Testis (tissue), 3 donors: ENCODE results near the gene STAT6. TPM values are rescaled to one million over a fixed set of nuclear protein-coding genes. Genes with fewer than 3 reads are reported as not detected.
A peak's percentile ranks its signal among the peaks of the same experiment; 100 is the strongest.

Experiments used
- DNase-seq: peaks from one replicate; pipeline ENCODE4 v3.0.0-alpha.2; 2019
- H3K27ac ChIP-seq, 2 donors: fragments of 200-600 bp; sonication (generic); one replicate each; pipeline ENCODE4 v1.5.1; 2019
- H3K27me3 ChIP-seq: fragments of 200-600 bp; sonication (generic); one replicate; pipeline ENCODE4 v1.5.1; 2019
- H3K36me3 ChIP-seq: fragments of 200-600 bp; sonication (generic); one replicate; pipeline ENCODE4 v1.5.1; 2017; ENCODE audit warnings: low read depth; ENCODE audit errors: missing control alignments
- H3K4me1 ChIP-seq: fragments of 200-600 bp; sonication (generic); one replicate; pipeline ENCODE4 v1.5.1; 2019
- H3K4me3 ChIP-seq, 2 donors: fragments of 200-600 bp; sonication (generic); one replicate each; pipeline ENCODE4 v1.5.1; 2017 to 2019
- H3K9me3 ChIP-seq: fragments of 200-600 bp; sonication (generic); one replicate; pipeline ENCODE4 v1.5.1; 2017
- POLR2A ChIP-seq: fragments of 450-650 bp; IDR thresholded peaks from one replicate; pipeline ENCODE4 v1.6.1; 2017; ENCODE audit warnings: antibody characterized with exemption, mild to moderate bottlenecking, moderate library complexity
- WGBS, 2 donors: methylation state at CpG; one replicate each; pipeline ENCODE4 v1.1.5; 2018; 5-methylcytosine and 5-hydroxymethylcytosine counted together
- intact Hi-C: fragments of 100-400 bp; cut with DNase I; formaldehyde crosslinking; loops from one replicate; pipeline ENCODE4 v1.15.1; 2023; ENCODE audit warnings: low total_unique reads
- polyA plus RNA-seq: library from polyadenylated mRNA; stranded (reverse); fragments of 350-450 nt; fragmentation: Illumina TruSeq; extraction: RNeasy Lipid Tissue Mini Kit (QIAGEN cat#74804); gene quantifications from one replicate; pipeline ENCODE4 v1.2.3, GENCODE V29; 2014; ENCODE audit warnings: low read depth, low replicate concordance; ENCODE audit not compliant: insufficient read depth
- total RNA-seq, 2 donors: library from RNA; depleted of rRNA; stranded (reverse); fragments of >200 nt; gene quantifications; one replicate each; pipeline ENCODE4 v1.2.3, GENCODE V29; 2016
- TF ChIP-seq, protein P1 (sequence below), 3 experiments: fragments of 450-650 bp in 2 of 3; fragments of 200-600 bp in 1 of 3; sonication (generic) in 1 of 3; IDR thresholded peaks; one replicate each; pipeline ENCODE4 v1.5.1; 2016 to 2019; ENCODE audit warnings: antibody characterized with exemption in 3 of 3, mild to moderate bottlenecking in 2 of 3, moderate library complexity in 1 of 3

The STAT6 gene
- total and polyA plus RNA-seq, 3 donors from 2014 or later = 53.2 to 81.5 (median 66.2) TPM

DNA sequence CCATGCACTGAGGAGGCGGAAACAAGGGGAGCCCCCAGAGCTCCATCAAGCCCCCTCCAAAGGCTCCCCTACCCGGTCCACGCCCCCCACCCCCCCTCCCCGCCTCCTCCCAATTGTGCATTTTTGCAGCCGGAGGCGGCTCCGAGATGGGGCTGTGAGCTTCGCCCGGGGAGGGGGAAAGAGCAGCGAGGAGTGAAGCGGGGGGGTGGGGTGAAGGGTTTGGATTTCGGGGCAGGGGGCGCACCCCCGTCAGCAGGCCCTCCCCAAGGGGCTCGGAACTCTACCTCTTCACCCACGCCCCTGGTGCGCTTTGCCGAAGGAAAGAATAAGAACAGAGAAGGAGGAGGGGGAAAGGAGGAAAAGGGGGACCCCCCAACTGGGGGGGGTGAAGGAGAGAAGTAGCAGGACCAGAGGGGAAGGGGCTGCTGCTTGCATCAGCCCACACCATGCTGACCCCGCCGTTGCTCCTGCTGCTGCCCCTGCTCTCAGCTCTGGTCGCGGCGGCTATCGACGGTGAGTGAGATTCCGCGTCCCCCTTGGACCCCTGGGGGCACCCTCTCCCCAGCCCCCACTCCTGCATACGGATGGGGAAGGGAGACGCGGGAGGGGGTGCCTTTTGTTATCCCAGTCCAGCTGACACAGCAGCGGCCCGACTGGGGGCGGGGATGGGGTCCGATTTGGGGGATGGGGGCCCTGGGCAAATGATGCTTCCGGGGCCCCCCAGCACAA lies 17.5 kb upstream of the STAT6 start:
- Histone ChIP-seq H3K4me1 (peaks cover 47% of the 10 kb centered on the region), H3K27me3 (no peaks in the 10 kb centered on the region), H3K9me3 (no peaks in the 10 kb centered on the region), H3K4me3 (peak overlapping the region; percentile 65 to 92), H3K27ac (peak overlapping the region; percentile 98 to 99), H3K36me3 (no peaks in the 10 kb centered on the region)
- intact Hi-C loops = no loop called here
- no peak for DNase-seq
- WGBS, 2 donors = 0 to 3% methylated on average over 15 to 34 of the region's 35 CpGs
- TF ChIP-seq POLR2A = no peak
- TF ChIP-seq, protein P1, sequence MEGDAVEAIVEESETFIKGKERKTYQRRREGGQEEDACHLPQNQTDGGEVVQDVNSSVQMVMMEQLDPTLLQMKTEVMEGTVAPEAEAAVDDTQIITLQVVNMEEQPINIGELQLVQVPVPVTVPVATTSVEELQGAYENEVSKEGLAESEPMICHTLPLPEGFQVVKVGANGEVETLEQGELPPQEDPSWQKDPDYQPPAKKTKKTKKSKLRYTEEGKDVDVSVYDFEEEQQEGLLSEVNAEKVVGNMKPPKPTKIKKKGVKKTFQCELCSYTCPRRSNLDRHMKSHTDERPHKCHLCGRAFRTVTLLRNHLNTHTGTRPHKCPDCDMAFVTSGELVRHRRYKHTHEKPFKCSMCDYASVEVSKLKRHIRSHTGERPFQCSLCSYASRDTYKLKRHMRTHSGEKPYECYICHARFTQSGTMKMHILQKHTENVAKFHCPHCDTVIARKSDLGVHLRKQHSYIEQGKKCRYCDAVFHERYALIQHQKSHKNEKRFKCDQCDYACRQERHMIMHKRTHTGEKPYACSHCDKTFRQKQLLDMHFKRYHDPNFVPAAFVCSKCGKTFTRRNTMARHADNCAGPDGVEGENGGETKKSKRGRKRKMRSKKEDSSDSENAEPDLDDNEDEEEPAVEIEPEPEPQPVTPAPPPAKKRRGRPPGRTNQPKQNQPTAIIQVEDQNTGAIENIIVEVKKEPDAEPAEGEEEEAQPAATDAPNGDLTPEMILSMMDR (IDR thresholded peaks at IDR 0.05) = no peak

DNA sequence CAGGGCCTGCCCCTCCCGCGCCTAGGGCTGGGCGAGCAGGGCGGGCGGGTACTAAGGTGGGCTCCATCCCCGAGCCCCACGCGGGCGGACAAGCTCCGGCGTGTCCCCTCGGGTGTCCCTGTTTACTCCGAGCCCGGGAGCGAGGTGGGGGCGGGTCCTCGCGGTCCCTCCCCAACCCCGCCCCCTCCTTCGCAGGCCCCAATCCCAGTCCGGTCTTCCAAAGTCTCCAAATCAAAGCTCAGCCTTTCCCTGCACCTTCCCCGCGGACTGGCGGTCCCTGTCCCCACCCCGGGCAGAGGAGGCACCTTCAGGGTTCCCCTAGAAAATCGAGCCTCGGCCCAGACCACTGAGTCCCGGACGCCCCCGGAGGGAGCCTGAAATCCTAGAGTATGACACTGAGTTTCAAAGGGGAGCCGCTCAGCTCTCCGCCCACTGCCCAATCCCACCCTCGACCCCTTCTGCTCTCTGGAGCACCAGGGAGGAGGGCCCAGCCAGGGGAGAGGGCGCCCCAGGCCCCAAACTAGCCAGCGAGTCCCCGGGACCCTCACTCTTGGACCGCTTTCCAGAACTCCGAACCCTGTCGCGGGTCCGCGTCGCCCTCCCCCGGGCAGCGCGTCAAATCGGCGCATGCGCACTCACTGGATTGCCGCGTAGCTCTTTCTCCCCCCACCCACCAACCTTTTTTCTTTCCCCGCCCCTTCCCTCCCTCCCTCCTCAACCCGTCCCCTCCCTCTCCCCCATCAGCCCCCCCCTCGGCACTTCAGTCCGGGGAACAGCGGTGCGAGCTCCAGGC lies 16.8 kb upstream of the STAT6 start, which contains the start of gene LRP1:
TSS of gene LRP1 (plus strand) at position 758 of the 793 bp plus-strand sequence. CDS start 482 bp downstream, outside the sequence.
- WGBS, 2 donors = 1 to 2% methylated on average over 39 to 56 of the region's 57 CpGs
- DNase-seq = peak; percentile 89
- Histone ChIP-seq H3K27me3 (no peaks in the 10 kb centered on the region), H3K4me1 (peaks cover 41% of the 10 kb centered on the region), H3K36me3 (no peaks in the 10 kb centered on the region), H3K9me3 (no peaks in the 10 kb centered on the region), H3K4me3 (peak within 1 kb of the TSS; percentile 65 to 92), H3K27ac (peak within 1 kb of the TSS; percentile 98 to 99)
- intact Hi-C loops = loop anchor here (2.0 kb wide), 1 partner anchor 51 kb away; no protein-coding TSS in a partner anchor
- TF ChIP-seq, protein P1 (IDR thresholded peaks at IDR 0.05) = no peak
- peak; percentile 51 for TF ChIP-seq POLR2A

DNA sequence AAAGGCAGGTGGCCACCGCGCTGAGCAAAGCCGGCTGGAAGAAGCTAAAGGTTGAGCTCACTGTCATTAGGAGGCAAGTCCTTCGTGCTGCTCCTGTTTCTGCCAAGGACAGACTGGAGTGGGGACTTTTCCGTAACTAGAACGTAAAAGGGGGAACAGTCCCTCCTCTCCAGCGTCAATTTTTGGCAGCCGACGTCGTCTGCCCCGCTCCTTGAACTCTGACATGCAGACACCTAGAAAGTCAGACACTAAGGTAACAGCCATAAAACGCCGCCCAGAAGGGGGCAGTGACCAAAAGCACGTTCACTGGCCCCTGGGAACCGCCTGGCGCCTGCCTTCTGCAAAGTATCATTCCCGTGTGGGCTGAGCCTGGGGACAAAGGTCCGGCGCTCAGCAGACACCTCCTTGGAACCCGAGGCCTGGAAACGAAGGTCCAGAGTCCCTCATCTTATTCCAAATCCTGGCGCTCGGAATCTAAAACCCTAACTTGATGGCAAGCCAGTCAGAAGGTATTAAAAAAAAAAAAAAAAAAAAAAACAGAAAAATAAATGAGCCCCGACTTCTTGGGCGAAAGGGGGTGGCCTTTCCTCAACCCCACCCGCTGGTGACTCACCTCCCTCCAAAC lies 16.1 kb upstream of the STAT6 start:
- H3K4me3 ChIP-seq = peak overlapping the region; percentile 65 to 92
- DNase-seq = peak; percentile 92
- H3K27ac ChIP-seq = peak overlapping the region; percentile 98 to 99
- intact Hi-C loops = loop anchor here (2.0 kb wide), 1 partner anchor 52 kb away; no protein-coding TSS in a partner anchor
- H3K4me1 ChIP-seq = peaks cover 34% of the 10 kb centered on the region
- H3K27me3 ChIP-seq = no peaks in the 10 kb centered on the region
- H3K36me3 ChIP-seq = no peaks in the 10 kb centered on the region
- H3K9me3 ChIP-seq = no peaks in the 10 kb centered on the region
- TF ChIP-seq, protein P1 (IDR thresholded peaks at IDR 0.05) = peak; percentile 32 to 61 (median 33)
- TF ChIP-seq POLR2A = no peak
- 1% methylated on average over 23 to 26 of the region's 26 CpGs for WGBS, 2 donors

DNA sequence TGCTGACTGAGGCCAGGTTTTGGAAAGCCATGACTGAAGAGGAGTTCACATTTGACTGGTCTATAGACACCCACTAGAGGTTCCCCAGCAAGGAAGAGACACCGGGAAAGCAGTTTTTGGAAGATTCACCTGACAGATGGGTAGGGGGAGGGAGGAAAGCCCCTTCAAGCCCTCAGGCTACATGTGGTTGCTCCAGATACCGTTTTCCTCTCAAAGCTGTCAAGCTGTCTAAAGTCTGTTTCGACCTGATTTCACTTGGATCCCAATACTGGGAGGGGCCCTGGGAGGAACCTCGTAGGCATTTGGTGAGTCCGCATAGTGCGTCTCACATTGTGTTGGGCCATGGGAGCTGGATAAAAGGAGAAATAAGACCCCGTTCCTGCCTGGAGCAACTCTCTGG lies 15.4 kb upstream of the STAT6 start:
- 22 to 25% methylated on average over 7 of the region's 7 CpGs for WGBS, 2 donors

More for the DNA sequence above, 15.4 kb upstream of the STAT6 start:
- Histone ChIP-seq H3K27ac (peak overlapping the region; percentile 98 to 99), H3K27me3 (no peaks in the 10 kb centered on the region), H3K4me3 (no peak overlapping the region), H3K9me3 (no peaks in the 10 kb centered on the region), H3K4me1 (peaks cover 28% of the 10 kb centered on the region), H3K36me3 (no peaks in the 10 kb centered on the region)
- DNase-seq = no peak
- TF ChIP-seq, protein P1 (IDR thresholded peaks at IDR 0.05) = no peak
- no peak for TF ChIP-seq POLR2A
- intact Hi-C loops = loop anchor here (2.0 kb wide), 1 partner anchor 52 kb away; no protein-coding TSS in a partner anchor
